Heart right ventricle (tissue), 16 donors: Measurements from ENCODE around the gene NAV3. TPM values are rescaled to one million over a fixed set of nuclear protein-coding genes. Genes with fewer than 3 reads are reported as not detected.

Experiments used
- ATAC-seq, 8 donors: fragments of 200-7000 bp; cut with Tn5 transposase; one replicate each; pipeline ENCODE4 v1.9.1; 2020; ENCODE audit warnings: mild to moderate bottlenecking in 8 of 8, moderate library complexity in 8 of 8, moderate number of reproducible peaks in 1 of 8
- DNase-seq, 2 donors: peaks; one replicate each; pipeline ENCODE4 v3.0.0-alpha.2; 2020
- H3K27ac ChIP-seq, 10 donors: fragments of 200-600 bp; sonication (generic) in 2 of 10; one replicate each; pipeline versions ENCODE4 v1.5.0 to v1.8.0; 2020 to 2022; ENCODE audit warnings: mild to moderate bottlenecking in 3 of 10
- H3K27me3 ChIP-seq, 7 donors: fragments of 200-600 bp; one replicate each; pipeline ENCODE4 v1.8.0; 2021 to 2022; ENCODE audit warnings: mild to moderate bottlenecking in 2 of 7
- H3K36me3 ChIP-seq, 9 donors: fragments of 200-600 bp; sonication (generic) in 1 of 9; one replicate each; pipeline versions ENCODE4 v1.5.0 to v1.8.0; 2020 to 2022; ENCODE audit warnings: mild to moderate bottlenecking in 2 of 9
- H3K4me1 ChIP-seq, 9 donors: fragments of 200-600 bp; sonication (generic) in 1 of 9; one replicate each; pipeline versions ENCODE4 v1.5.0 to v1.8.0; 2020 to 2022; ENCODE audit warnings: mild to moderate bottlenecking in 4 of 9
- H3K4me3 ChIP-seq, 10 donors: fragments of 200-600 bp; sonication (generic) in 2 of 10; one replicate each; pipeline versions ENCODE4 v1.5.0 to v1.8.0; 2020 to 2022; ENCODE audit warnings: mild to moderate bottlenecking in 7 of 10, moderate library complexity in 2 of 10
- H3K9me3 ChIP-seq, 11 donors: fragments of 200-600 bp in 10 of 11; sonication (generic) in 2 of 11; one replicate each; pipeline versions ENCODE4 v1.5.0 to v1.8.0; 2013 to 2022; ENCODE audit warnings: mild to moderate bottlenecking in 2 of 11, control low read depth in 1 of 11, moderate library complexity in 1 of 11
- WGBS, 2 donors: extraction: QIAGEN DNeasy Blood & Tissue Kit; methylation state at CpG; one replicate each; pipeline ENCODE4 v1.1.7; 2013; ENCODE audit warnings: inconsistent platforms in 1 of 2; 5-methylcytosine and 5-hydroxymethylcytosine counted together
- intact Hi-C, 10 donors: fragments of 100-400 bp; cut with DNase I; formaldehyde crosslinking; loops; one replicate each; pipeline versions ENCODE4 v1.11.1 to v1.14.2; 2022
- polyA plus RNA-seq, 2 donors: library from polyadenylated mRNA; stranded (reverse); fragments of 200-250 nt; gene quantifications; one replicate each; pipeline ENCODE4 v1.2.3, GENCODE V29; 2013
- total RNA-seq, 10 donors: library from RNA; stranded (reverse); fragmentation: NEBNext Ultra II Directional in 3 of 10; extraction: Animal tissue kit (Norgen Biotek cat#: 25700) in 3 of 10; gene quantifications; one replicate each; pipeline versions ENCODE4 v1.2.1 to v1.2.4, GENCODE V29; 2021 to 2023
- TF ChIP-seq, protein P1 (sequence below), 9 donors: fragments of 200-600 bp; sonication (generic) in 2 of 9; IDR thresholded peaks; one replicate each; pipeline versions ENCODE4 v1.5.0 to v1.8.0; 2021 to 2022; ENCODE audit warnings: antibody characterized with exemption in 9 of 9, mild to moderate bottlenecking in 5 of 9, moderate library complexity in 1 of 9
- donor health status: Arrhythmogenic right ventricular cardiomyopathy.
- donor health status: ischemic (EF 13 %, LVEDD 7.1; RV severe dilation, severe dysfunction).
- donor health status: healthy with polysubstance abuse.
- donor health status: DM: no; HTN: yes; CAD: no.
- donor health status: DM: no; HTN: no; CAD: no.
- donor health status: ischemic (EF 25% LVEDD 6.9; RV normal size, moderate dysfunction).
- donor health status: ischemic (EF 25% LVEDD 5.7; RV mildly dilated, moderate dysfunction).
- donor health status: healthy.
- donor health status: DM: yes; HTN: yes; CAD: no.
- donor health status: Ischemic cardiomyopathy.
- donor health status: ischemic (EF 35%, LVEDD 5.7; RV mildly dilated, moderate dysfunction).
- donor health status: nonischemic (EF 11% LVEDD 7.7; RV severe dilation, severe dysfunction).
- donor health status: DM: yes; HTN: yes; CAD: no.
- donor health status: PGD.
- donor health status: ischemic (EF 29% LVEDD 5.4; RV normal size, mild dysfunction).
- donor health status: nonischemic (EF 23%, LVEDD 6.1; RV moderate dilation, normal function).

Gene NAV3
- total and polyA plus RNA-seq, 12 donors, result 0.91 to 7.6 (median 4.6) TPM

DNA sequence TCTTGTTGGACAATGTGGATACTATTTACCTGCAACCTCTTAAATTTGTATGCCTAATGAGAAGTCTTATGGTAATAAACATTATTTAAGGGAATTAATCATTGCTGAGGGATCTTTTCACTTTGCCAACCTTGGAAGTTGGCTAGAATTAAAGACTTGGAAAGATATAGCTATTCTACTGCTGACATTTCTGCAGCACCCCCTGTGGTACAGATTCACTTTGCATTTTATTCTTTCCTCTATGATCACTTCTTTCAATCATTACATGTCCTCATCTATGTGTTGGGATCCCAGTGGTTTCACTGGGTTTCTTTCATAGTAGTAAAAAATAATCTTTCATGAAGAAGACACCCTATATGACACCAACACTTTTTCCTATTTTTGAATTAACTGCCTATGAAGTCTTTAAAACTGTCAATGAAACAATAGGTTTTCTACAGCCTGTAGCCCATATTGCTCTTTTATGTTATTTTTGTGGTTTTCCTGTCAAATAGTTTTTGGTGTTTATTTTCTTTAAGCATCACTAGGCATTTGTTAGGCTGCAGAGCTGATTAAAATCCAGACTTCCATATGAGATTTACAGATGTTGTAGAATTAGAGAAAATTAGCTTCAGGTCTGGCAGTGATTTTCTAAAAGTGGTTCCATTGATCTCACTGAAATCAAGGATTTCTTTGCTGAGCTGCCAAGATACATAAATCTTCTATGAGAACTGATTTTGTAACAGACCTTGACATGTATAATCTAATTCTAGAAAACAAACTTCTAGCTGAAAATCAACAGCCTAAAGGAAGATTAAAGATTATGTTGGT, 256.1 kb downstream of the NAV3 start:
- TF ChIP-seq, protein P1, sequence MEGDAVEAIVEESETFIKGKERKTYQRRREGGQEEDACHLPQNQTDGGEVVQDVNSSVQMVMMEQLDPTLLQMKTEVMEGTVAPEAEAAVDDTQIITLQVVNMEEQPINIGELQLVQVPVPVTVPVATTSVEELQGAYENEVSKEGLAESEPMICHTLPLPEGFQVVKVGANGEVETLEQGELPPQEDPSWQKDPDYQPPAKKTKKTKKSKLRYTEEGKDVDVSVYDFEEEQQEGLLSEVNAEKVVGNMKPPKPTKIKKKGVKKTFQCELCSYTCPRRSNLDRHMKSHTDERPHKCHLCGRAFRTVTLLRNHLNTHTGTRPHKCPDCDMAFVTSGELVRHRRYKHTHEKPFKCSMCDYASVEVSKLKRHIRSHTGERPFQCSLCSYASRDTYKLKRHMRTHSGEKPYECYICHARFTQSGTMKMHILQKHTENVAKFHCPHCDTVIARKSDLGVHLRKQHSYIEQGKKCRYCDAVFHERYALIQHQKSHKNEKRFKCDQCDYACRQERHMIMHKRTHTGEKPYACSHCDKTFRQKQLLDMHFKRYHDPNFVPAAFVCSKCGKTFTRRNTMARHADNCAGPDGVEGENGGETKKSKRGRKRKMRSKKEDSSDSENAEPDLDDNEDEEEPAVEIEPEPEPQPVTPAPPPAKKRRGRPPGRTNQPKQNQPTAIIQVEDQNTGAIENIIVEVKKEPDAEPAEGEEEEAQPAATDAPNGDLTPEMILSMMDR (IDR thresholded peaks at IDR 0.05), result no peak
- Histone ChIP-seq H3K4me3 (no peak overlapping the region), H3K9me3 (no peaks in the 10 kb centered on the region), H3K27me3 (no peaks in the 10 kb centered on the region), H3K4me1 (peaks cover 0 to 10% (median 6%) of the 10 kb centered on the region in 9 donors), H3K27ac (no peak overlapping the region), H3K36me3 (no peaks in the 10 kb centered on the region)
- DNase-seq (no peak), ATAC-seq (no peak)
- intact Hi-C loops, result no loop called here

DNA sequence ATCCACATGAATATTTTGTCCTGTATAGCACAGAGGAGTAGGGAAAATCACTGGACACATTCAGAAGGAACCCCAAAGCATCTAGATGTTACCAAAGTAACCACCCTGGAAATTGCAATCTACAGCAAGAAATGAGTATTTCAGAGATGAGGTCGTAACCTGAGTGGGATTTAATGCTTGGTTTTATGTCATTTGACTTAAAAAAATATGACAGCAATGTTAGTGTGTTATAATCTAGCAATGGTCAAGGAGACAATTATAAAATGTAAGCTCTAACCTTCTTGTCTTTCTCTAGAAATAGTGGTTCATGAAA, 256.6 kb downstream of the NAV3 start:
- Histone ChIP-seq H3K36me3 (no peaks in the 10 kb centered on the region), H3K4me1 (peaks cover 0 to 10% (median 6%) of the 10 kb centered on the region in 9 donors), H3K27ac (no peak overlapping the region), H3K4me3 (no peak overlapping the region), H3K9me3 (no peaks in the 10 kb centered on the region), H3K27me3 (no peaks in the 10 kb centered on the region)
- ATAC-seq, result no peak
- no peak for DNase-seq
- intact Hi-C loops, result no loop called here
- TF ChIP-seq, protein P1 (IDR thresholded peaks at IDR 0.05), result no peak
- 92 to 97% methylated on average over 1 of the region's 1 CpG for WGBS, 2 donors

DNA sequence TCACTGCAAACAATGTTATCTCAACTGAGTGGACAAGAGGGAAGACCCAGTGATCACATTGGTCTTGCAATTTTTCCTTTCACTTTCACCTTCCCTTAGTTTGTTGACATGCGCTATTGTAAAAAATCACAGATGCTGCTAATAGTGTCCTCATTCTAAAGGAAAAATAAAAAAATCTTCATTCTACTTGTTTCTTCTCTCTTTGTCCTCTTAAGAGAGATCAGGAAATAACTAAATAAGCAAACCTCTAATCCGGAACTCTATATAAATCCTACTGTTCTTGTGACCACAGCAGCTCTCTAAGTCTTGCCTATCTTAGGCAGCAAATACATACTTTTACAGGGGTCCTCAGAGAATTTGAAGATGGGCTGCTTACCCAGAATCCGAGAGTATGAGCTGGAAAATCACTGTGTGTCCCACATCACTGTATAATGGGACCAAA, 257.7 kb downstream of the NAV3 start:
- Histone ChIP-seq H3K4me1 (peaks cover 0 to 10% (median 6%) of the 10 kb centered on the region in 9 donors), H3K27ac (peak overlapping the region in 4 of 10 donors; percentile 13 to 61 (median 36)), H3K36me3 (no peaks in the 10 kb centered on the region), H3K4me3 (peak overlapping the region in 8 of 10 donors; percentile 7 to 42 (median 37)), H3K27me3 (no peaks in the 10 kb centered on the region), H3K9me3 (no peaks in the 10 kb centered on the region)
- TF ChIP-seq, protein P1 (IDR thresholded peaks at IDR 0.05), result no peak
- no peak for DNase-seq
- peak in 2 of 8 donors; percentile 41 to 62 for ATAC-seq
- 25 to 45% methylated on average over 3 of the region's 3 CpGs for WGBS, 2 donors
- intact Hi-C loops, result no loop called here

DNA sequence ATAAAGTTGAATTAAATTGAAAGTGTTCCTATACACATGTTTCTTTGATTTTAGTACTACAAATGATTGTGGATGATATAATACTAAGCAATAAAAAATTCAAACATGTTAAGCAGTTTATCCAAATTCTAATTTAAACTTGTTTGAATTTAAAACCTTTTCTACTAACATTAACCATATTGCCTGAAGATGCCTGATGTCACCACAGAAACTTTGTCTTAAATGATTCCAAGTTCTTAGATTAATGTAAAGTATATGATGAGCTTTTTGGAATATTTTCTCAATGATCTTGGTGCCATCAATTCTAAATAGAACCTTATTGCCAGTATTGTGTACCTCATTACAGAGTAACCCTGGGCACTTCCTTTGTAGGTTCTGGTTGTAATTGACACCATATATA, 259.6 kb downstream of the NAV3 start:
- intact Hi-C loops, result no loop called here
- H3K27me3 ChIP-seq, result no peaks in the 10 kb centered on the region
- H3K27ac ChIP-seq, result no peak overlapping the region
- TF ChIP-seq, protein P1 (IDR thresholded peaks at IDR 0.05), result no peak
- no peak overlapping the region for H3K4me3 ChIP-seq
- H3K9me3 ChIP-seq, result no peaks in the 10 kb centered on the region
- peaks cover 0 to 10% (median 6%) of the 10 kb centered on the region in 9 donors for H3K4me1 ChIP-seq
- ATAC-seq, result no peak
- DNase-seq, result no peak
- H3K36me3 ChIP-seq, result no peaks in the 10 kb centered on the region
